HepG2 (cell line): ENCODE measurements around the gene TCFL5. TPM values are rescaled to one million over a fixed set of nuclear protein-coding genes. Genes with fewer than 3 reads are reported as not detected.

Source experiments
- ARNT2 ChIP-seq: sonication (generic); formaldehyde crosslinking; IDR thresholded peaks from 2 replicates; pipeline ENCODE4 v1.8.0; 2022; ENCODE audit warnings: mild to moderate bottlenecking, low read depth, missing genetic modification reagents, moderate library complexity
- CBX1 ChIP-seq: IDR thresholded peaks from one replicate; pipeline ENCODE4 v1.6.1; 2016; ENCODE audit warnings: antibody characterized with exemption, low read depth
- GTF2F1 ChIP-seq: fragments of 150-350 bp; IDR thresholded peaks from 2 replicates; pipeline ENCODE4 v1.6.1; 2014; ENCODE audit warnings: low read length
- GZF1 ChIP-seq: sonication (generic); formaldehyde crosslinking; IDR thresholded peaks from 2 replicates; pipeline ENCODE4 v1.5.1; 2020; ENCODE audit warnings: mild to moderate bottlenecking, missing genetic modification reagents
- HMG20A ChIP-seq: IDR thresholded peaks from 2 replicates; pipeline ENCODE4 v1.6.1; 2016; ENCODE audit warnings: borderline replicate concordance
- ISX ChIP-seq: sonication (generic); formaldehyde crosslinking; conservative IDR thresholded peaks from 2 replicates; pipeline ENCODE4 v1.5.0; 2020; ENCODE audit warnings: missing genetic modification reagents
- JDP2 ChIP-seq: sonication (generic); formaldehyde crosslinking; IDR thresholded peaks from 2 replicates; pipeline ENCODE4 v1.8.1; 2022; ENCODE audit warnings: missing genetic modification reagents, borderline replicate concordance
- KAT2B ChIP-seq: fragments of 150-350 bp; IDR thresholded peaks from 2 replicates; pipeline ENCODE4 v1.6.1; 2014; ENCODE audit warnings: low read depth, low read length, borderline replicate concordance
- KLF6 ChIP-seq: IDR thresholded peaks from 2 replicates; pipeline ENCODE4 v1.8.0; 2016; ENCODE audit warnings: missing biosample characterization, missing genetic modification reagents
- MYC ChIP-seq: sonication (generic); formaldehyde crosslinking; IDR thresholded peaks from 2 replicates; pipeline ENCODE4 v1.9.0; 2021; ENCODE audit warnings: missing genetic modification reagents, borderline replicate concordance
- NFE2 ChIP-seq: sonication (generic); formaldehyde crosslinking; IDR thresholded peaks from 2 replicates; pipeline ENCODE4 v1.4.0; 2020; ENCODE audit warnings: missing genetic modification reagents
- NFIB ChIP-seq: sonication (generic); formaldehyde crosslinking; IDR thresholded peaks from 2 replicates; pipeline ENCODE4 v1.9.0; 2021; ENCODE audit warnings: missing genetic modification reagents, mild to moderate bottlenecking, borderline replicate concordance
- RFX3 ChIP-seq: IDR thresholded peaks from 2 replicates; pipeline ENCODE4 v1.6.1; 2016; ENCODE audit warnings: missing biosample characterization, missing genetic modification reagents
- RFXAP ChIP-seq: sonication (generic); formaldehyde crosslinking; IDR thresholded peaks from 2 replicates; pipeline ENCODE4 v1.4.0; 2020; ENCODE audit warnings: missing genetic modification reagents, borderline replicate concordance
- SKI ChIP-seq: fragments of 450-650 bp; IDR thresholded peaks from one replicate; pipeline ENCODE4 v1.6.1; 2018; ENCODE audit warnings: mild to moderate bottlenecking; ENCODE audit not compliant: partially characterized antibody
- SOX6 ChIP-seq, 2 experiments: fragments of 450-650 bp in 1 of 2; sonication (generic) in 1 of 2; formaldehyde crosslinking in 1 of 2; IDR thresholded peaks; 2 replicates each; pipeline versions ENCODE4 v1.4.0 to v1.6.1; 2017 to 2020; ENCODE audit warnings: antibody characterized with exemption in 1 of 2, mild to moderate bottlenecking in 1 of 2, missing genetic modification reagents in 1 of 2
- TGIF2 ChIP-seq: IDR thresholded peaks from 2 replicates; pipeline ENCODE4 v1.6.1; 2016; ENCODE audit warnings: control low read depth, missing compliant biosample characterization
- ZBTB44 ChIP-seq: sonication (generic); formaldehyde crosslinking; IDR thresholded peaks from 2 replicates; pipeline ENCODE4 v1.4.0; 2020; ENCODE audit warnings: missing genetic modification reagents
- ZFP36 ChIP-seq: fragments of 150-350 bp; IDR thresholded peaks from 2 replicates; pipeline ENCODE4 v1.6.1; 2018; ENCODE audit warnings: borderline replicate concordance, low read length, low read depth; ENCODE audit not compliant: partially characterized antibody
- ZFP36L2 ChIP-seq: sonication (generic); formaldehyde crosslinking; IDR thresholded peaks from 2 replicates; pipeline ENCODE4 v1.4.0; 2020; ENCODE audit warnings: missing genetic modification reagents
- ZNF121 ChIP-seq: sonication (generic); formaldehyde crosslinking; IDR thresholded peaks from 2 replicates; pipeline ENCODE4 v1.5.0; 2020; ENCODE audit warnings: mild to moderate bottlenecking, missing genetic modification reagents
- ZNF282 ChIP-seq: fragments of 450-650 bp; IDR thresholded peaks from 2 replicates; pipeline ENCODE4 v1.6.1; 2018; ENCODE audit not compliant: partially characterized antibody
- ZNF337 ChIP-seq: sonication (generic); formaldehyde crosslinking; IDR thresholded peaks from 2 replicates; pipeline ENCODE4 v1.5.1; 2020; ENCODE audit warnings: missing genetic modification reagents, low read depth, mild to moderate bottlenecking, borderline replicate concordance
- ZNF350 ChIP-seq: sonication (generic); formaldehyde crosslinking; IDR thresholded peaks from 2 replicates; pipeline ENCODE4 v1.4.0; 2020; ENCODE audit warnings: mild to moderate bottlenecking, low read depth, missing genetic modification reagents, borderline replicate concordance
- ZNF562 ChIP-seq: sonication (generic); formaldehyde crosslinking; IDR thresholded peaks from 2 replicates; pipeline ENCODE4 v1.8.0; 2022; ENCODE audit warnings: missing genetic modification reagents, borderline replicate concordance
- ZNF576 ChIP-seq: sonication (generic); formaldehyde crosslinking; IDR thresholded peaks from 2 replicates; pipeline ENCODE4 v1.4.0; 2020; ENCODE audit warnings: mild to moderate bottlenecking, missing genetic modification reagents
- ZNF589 ChIP-seq: sonication (generic); formaldehyde crosslinking; conservative IDR thresholded peaks from 2 replicates; pipeline ENCODE4 v1.8.0; 2022; ENCODE audit warnings: mild to moderate bottlenecking, moderate library complexity, missing genetic modification reagents
- ZNF709 ChIP-seq: sonication (generic); formaldehyde crosslinking; IDR thresholded peaks from 2 replicates; pipeline ENCODE4 v1.5.0; 2020; ENCODE audit warnings: mild to moderate bottlenecking, missing genetic modification reagents
- ZNF850 ChIP-seq: sonication (generic); formaldehyde crosslinking; conservative IDR thresholded peaks from 2 replicates; pipeline ENCODE4 v1.9.0; 2021; ENCODE audit warnings: mild to moderate bottlenecking, missing genetic modification reagents
- polyA plus RNA-seq, 8 experiments: library from polyadenylated mRNA; depleted of rRNA in 3 of 8; stranded (reverse) in 7 of 8; unstranded in 1 of 8; fragments of >200 nt; fragmentation: Illumina TruSeq in 4 of 8; extraction: Trizol in 4 of 8; gene quantifications; 2 replicates each; pipeline versions ENCODE4 v1.2.1 to v1.2.3, GENCODE V29; 2011 to 2016; ENCODE audit warnings: low read depth in 4 of 8, missing spikeins in 1 of 8, mixed read lengths in 1 of 8; ENCODE audit not compliant: insufficient read depth in 1 of 8
- total RNA-seq, 5 experiments: library from RNA; depleted of rRNA; stranded (reverse); fragments of >200 nt; fragmentation: Illumina TruSeq; extraction: Trizol; gene quantifications; 2 replicates each; pipeline ENCODE4 v1.2.3, GENCODE V29; 2016; ENCODE audit warnings: low read depth in 1 of 5
- TF ChIP-seq, protein P1 (sequence below): IDR thresholded peaks from 2 replicates; pipeline ENCODE4 v1.6.1; 2016; ENCODE audit warnings: low read depth

TCFL5 gene
- total and polyA plus RNA-seq, 2 of the 13 experiments (the other 11 are each of a cell fraction or from before 2014, with no cell fraction given) = 14.8 to 20.0 TPM

GRCh38 chr20:62861726-62862336 is at the start of gene TCFL5 (continued):
- TF ChIP-seq, protein P1, sequence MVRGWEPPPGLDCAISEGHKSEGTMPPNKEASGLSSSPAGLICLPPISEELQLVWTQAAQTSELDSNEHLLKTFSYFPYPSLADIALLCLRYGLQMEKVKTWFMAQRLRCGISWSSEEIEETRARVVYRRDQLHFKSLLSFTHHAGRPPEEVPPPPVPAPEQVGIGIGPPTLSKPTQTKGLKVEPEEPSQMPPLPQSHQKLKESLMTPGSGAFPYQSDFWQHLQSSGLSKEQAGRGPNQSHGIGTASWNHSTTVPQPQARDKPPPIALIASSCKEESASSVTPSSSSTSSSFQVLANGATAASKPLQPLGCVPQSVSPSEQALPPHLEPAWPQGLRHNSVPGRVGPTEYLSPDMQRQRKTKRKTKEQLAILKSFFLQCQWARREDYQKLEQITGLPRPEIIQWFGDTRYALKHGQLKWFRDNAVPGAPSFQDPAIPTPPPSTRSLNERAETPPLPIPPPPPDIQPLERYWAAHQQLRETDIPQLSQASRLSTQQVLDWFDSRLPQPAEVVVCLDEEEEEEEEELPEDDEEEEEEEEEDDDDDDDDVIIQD = no peak; the same call in 1 of the 2 replicates
- TF ChIP-seq RFX3 (CRISPR knock-in tag) (no peak), KAT2B (no peak), ZBTB44 (CRISPR knock-in tag) (peak; percentile 70; the same call in 1 of the 2 replicates), ZNF337 (peak; percentile 99; the same call in 1 of the 2 replicates), RFXAP (CRISPR knock-in tag) (peak; percentile 91), ZNF121 (CRISPR knock-in tag) (no peak; the same call in 1 of the 2 replicates), GTF2F1 (no peak), GZF1 (CRISPR knock-in tag) (peak; percentile 84; the same call in 1 of the 2 replicates), KLF6 (CRISPR knock-in tag) (peak; percentile 95), ZNF709 (peak; percentile 86; the same call in 1 of the 2 replicates), ZNF282 (no peak), JDP2 (CRISPR knock-in tag) (no peak), ZNF589 (CRISPR knock-in tag) (0 out of 2 replicates have a peak, but pooled peaks have one; percentile 60), ISX (CRISPR knock-in tag) (peak; percentile 39; the same call in 1 of the 2 replicates), HMG20A (CRISPR knock-in tag) (peak; percentile 38; the same call in 1 of the 2 replicates), MYC (peak; percentile 96), ZFP36 (no peak), ZNF576 (CRISPR knock-in tag) (peak; percentile 54; the same call in 1 of the 2 replicates), SOX6 (IDR thresholded peaks at IDR 0.05) (no peak), SOX6 (CRISPR knock-in tag; IDR thresholded peaks at IDR 0.05) (peak; percentile 66), ARNT2 (CRISPR knock-in tag) (peak; percentile 96), CBX1 (peak; percentile 48), SKI (peak; percentile 43), ZNF562 (CRISPR knock-in tag) (no peak; the same call in 1 of the 2 replicates), NFIB (no peak), ZNF850 (no peak), ZFP36L2 (peak; percentile 54; the same call in 1 of the 2 replicates), TGIF2 (CRISPR knock-in tag) (peak; percentile 95), ZNF350 (peak; percentile 91), NFE2 (CRISPR knock-in tag) (no peak)
